Measurements from ENCODE around the gene MUTYH. TPM values are rescaled to one million over a fixed set of nuclear protein-coding genes. Genes with fewer than 3 reads are reported as not detected.

The MUTYH gene
- polyA plus RNA-seq, 2 of the 4 experiments (the other 2 are of a cell fraction), result 9.0 to 12.4 TPM

DNA sequence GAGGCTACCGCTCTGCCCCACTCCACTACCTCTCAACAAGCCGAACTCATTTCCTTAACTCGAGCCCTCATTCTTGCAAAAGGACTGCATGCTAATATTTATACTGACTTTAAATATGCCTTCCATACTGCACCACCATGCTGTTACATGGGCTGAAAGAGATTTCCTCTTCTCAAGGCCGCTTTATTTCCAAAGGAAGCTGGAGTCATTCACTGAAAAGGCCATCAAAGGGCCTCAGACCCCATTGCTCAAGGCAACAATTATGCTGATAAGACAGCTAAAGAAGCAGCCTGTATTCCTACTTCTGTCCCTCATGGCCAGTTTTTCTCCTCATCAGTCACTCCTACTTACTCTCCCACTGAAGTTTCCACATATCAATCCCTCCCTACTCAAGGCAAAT lies 20.5 kb downstream of the MUTYH start:
- Histone ChIP-seq H3K4me3 (no peak overlapping the region), H3K27ac (no peak overlapping the region), H3K4me2 (no peak overlapping the region), H3K9me3 (no peaks in the 10 kb centered on the region), H3K4me1 (no peaks in the 10 kb centered on the region)
- ChIA-PET CTCF (interaction anchor here (1.7 kb wide), 1 partner anchor 305 kb away, joined by 10 read pairs; no protein-coding TSS in a partner anchor), POLR2A (no interaction called here)
- no peak for ATAC-seq
- no peak for DNase-seq (ENCODE audit: low read depth in 1 of 2, low spot score in 1 of 2)
- WGBS (ENCODE audit: missing lambda C conversion rate), result 76% methylated on average over 4 of the region's 4 CpGs
- no peak for FAIRE-seq
- no peak for TF ChIP-seq ZSCAN20 (CRISPR knock-in tag; IDR thresholded peaks at IDR 0.05)

DNA sequence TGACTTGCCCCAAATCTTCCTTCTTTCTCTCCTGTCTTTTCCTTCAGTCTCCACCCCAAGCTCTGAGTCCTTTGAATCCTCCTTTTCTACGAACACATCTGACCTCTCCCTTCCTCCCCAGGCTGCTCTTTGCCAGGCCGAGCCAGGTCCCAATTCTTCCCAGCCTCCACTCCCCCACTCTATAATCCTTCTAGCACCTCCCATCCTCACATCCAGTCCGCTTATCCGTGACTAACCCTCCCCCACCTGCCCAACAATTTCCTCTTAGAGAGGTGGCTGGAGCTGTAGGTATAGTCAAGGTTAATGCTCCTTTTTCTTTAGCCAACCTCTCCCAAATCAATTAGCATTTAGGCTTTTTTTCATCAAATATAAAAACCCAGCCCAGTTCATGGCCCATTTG lies 23.1 kb downstream of the MUTYH start:
- WGBS (ENCODE audit: missing lambda C conversion rate), result 77% methylated on average over 4 of the region's 4 CpGs
- DNase-seq (ENCODE audit: low read depth in 1 of 2, low spot score in 1 of 2) (no peak), ATAC-seq (no peak), FAIRE-seq (no peak)
- Histone ChIP-seq H3K4me2 (no peak overlapping the region), H3K4me3 (no peak overlapping the region), H3K9me3 (no peaks in the 10 kb centered on the region), H3K27ac (no peak overlapping the region), H3K4me1 (no peaks in the 10 kb centered on the region)
- TF ChIP-seq CHD2 (IDR thresholded peaks at IDR 0.05; ENCODE audit: low read length, partially characterized antibody), result no peak
- TF ChIP-seq HOXB5 (CRISPR knock-in tag; IDR thresholded peaks at IDR 0.05), result no peak
- no peak for TF ChIP-seq ESRRA (IDR thresholded peaks at IDR 0.05; ENCODE audit: borderline replicate concordance, low read length)
- TF ChIP-seq RAD21 (conservative IDR thresholded peaks at IDR 0.05 in 1 of 2, IDR thresholded peaks at IDR 0.05 in 1 of 2), result no peak
- TF ChIP-seq, protein P1, sequence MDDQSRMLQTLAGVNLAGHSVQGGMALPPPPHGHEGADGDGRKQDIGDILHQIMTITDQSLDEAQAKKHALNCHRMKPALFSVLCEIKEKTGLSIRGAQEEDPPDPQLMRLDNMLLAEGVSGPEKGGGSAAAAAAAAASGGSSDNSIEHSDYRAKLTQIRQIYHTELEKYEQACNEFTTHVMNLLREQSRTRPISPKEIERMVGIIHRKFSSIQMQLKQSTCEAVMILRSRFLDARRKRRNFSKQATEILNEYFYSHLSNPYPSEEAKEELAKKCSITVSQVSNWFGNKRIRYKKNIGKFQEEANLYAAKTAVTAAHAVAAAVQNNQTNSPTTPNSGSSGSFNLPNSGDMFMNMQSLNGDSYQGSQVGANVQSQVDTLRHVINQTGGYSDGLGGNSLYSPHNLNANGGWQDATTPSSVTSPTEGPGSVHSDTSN (IDR thresholded peaks at IDR 0.05), result no peak
- TF ChIP-seq REST (IDR thresholded peaks at IDR 0.05), result no peak
- no peak for TF ChIP-seq CBX8 (IDR thresholded peaks at IDR 0.05)
- ChIA-PET CTCF (interaction anchor here (1.1 to 1.4 kb wide), 2 partner anchors 13 to 176 kb away, joined by 3 to 4 read pairs; no protein-coding TSS in a partner anchor), POLR2A (no interaction called here)

- ATAC-seq (no peak), FAIRE-seq (no peak), DNase-seq (ENCODE audit: low read depth in 1 of 2, low spot score in 1 of 2) (no peak)
- 50% methylated on average over 3 of the region's 3 CpGs for WGBS (ENCODE audit: missing lambda C conversion rate)
- Histone ChIP-seq H3K9me3 (no peaks in the 10 kb centered on the region), H3K4me1 (no peaks in the 10 kb centered on the region), H3K27ac (no peak overlapping the region), H3K4me3 (no peak overlapping the region), H3K4me2 (no peak overlapping the region)
- ChIA-PET CTCF (interaction anchor here (0.9 to 1.1 kb wide), 2 partner anchors 11 to 12 kb away, joined by 3 to 5 read pairs; no protein-coding TSS in a partner anchor), POLR2A (interaction anchor here (0.7 kb wide), 1 partner anchor 514 kb away, joined by 3 read pairs; the partner anchor contains the start of gene PLK3)
- TF ChIP-seq MAFK (IDR thresholded peaks at IDR 0.05; ENCODE audit: partially characterized antibody) (peak; percentile 39), ZC3H11A (IDR thresholded peaks at IDR 0.05) (no peak), SREBF2 (IDR thresholded peaks at IDR 0.05) (no peak)
Observed at GRCh38 chr1:45314266-45314665, 26.0 kb downstream of the MUTYH start.

DNA sequence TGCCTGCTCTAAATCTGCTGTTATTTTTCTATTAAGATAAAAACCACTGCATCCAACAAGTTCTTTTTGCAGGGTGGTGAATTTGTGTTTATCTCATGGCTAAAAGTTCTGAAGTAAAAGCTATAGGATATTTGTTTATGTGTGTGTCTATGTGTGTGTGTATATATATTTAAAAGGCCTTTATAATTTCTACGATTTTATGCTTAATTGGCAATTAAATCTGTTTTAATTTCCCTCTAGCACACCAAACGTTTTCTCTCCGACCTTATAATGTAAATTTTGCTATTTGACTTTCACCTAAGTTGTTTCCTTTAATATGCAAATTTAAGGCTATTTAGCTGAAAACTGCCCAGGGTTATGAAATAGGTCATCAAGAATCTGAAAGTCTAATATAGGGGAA lies 33.3 kb downstream of the MUTYH start:
- CTCF ChIA-PET, result interaction anchor here (17.3 kb wide), 1 partner anchor 295 kb away, joined by 488 read pairs; the partner anchor contains the start of genes HECTD3 and UROD
- DNase-seq (ENCODE audit: low read depth in 1 of 2, low spot score in 1 of 2), result no peak

More for the DNA sequence above, 33.3 kb downstream of the MUTYH start:
- no peak for FAIRE-seq
- Histone ChIP-seq H3K27ac (no peak overlapping the region), H3K4me1 (peaks cover 7% of the 10 kb centered on the region), H3K4me2 (no peak overlapping the region), H3K9me3 (no peaks in the 10 kb centered on the region), H3K4me3 (no peak overlapping the region)
- no peak for ATAC-seq
- POLR2A ChIA-PET, result no interaction called here
- WGBS (ENCODE audit: missing lambda C conversion rate), result 43% methylated on average over 3 of the region's 3 CpGs
- no peak for TF ChIP-seq HOXA7 (CRISPR knock-in tag; IDR thresholded peaks at IDR 0.05)
- TF ChIP-seq FOSL2 (IDR thresholded peaks at IDR 0.05), result no peak
- TF ChIP-seq FOSL2 (CRISPR knock-in tag; IDR thresholded peaks at IDR 0.05), result no peak
- no peak for TF ChIP-seq RARB (CRISPR knock-in tag; IDR thresholded peaks at IDR 0.05)
- no peak for TF ChIP-seq RNF2 (IDR thresholded peaks at IDR 0.05; ENCODE audit: borderline replicate concordance, low read depth)
- no peak for TF ChIP-seq KDM5A (IDR thresholded peaks at IDR 0.05)
- no peak for TF ChIP-seq EHMT2 (IDR thresholded peaks at IDR 0.05; ENCODE audit: low read depth)
- TF ChIP-seq SREBF2 (IDR thresholded peaks at IDR 0.05), result no peak
- no peak for TF ChIP-seq ESRRA (IDR thresholded peaks at IDR 0.05; ENCODE audit: borderline replicate concordance, low read length)
- no peak for TF ChIP-seq SMC3 (IDR thresholded peaks at IDR 0.05)
- no peak for TF ChIP-seq MYC (IDR thresholded peaks at IDR 0.05; ENCODE audit: borderline replicate concordance, low read length)
- TF ChIP-seq TP53 (CRISPR knock-in tag; IDR thresholded peaks at IDR 0.05), result no peak

Data from A549 (cell line).